ENCODE measurements around the gene PUM1.
"Not testable (repeated sequence)": the region's sequence is repeated elsewhere in the genome, so short reads cannot be mapped to it uniquely, and the experiment has no call there.

The PUM1 gene

GRCh38 chr1:31054349-31054748, 11.2 kb downstream of the PUM1 start:
- H3K9me2 ChIP-seq (replicated peaks; ENCODE audit: control insufficient read depth, low read length): no peaks in the 10 kb centered on the region
- no peak overlapping the region for H3K27ac ChIP-seq (ENCODE audit: low read depth, low read length)
- peaks cover 75% of the 10 kb centered on the region for H3K36me3 ChIP-seq (ENCODE audit: control insufficient read depth, low read length)
- peaks cover 100% of the 10 kb centered on the region for H3K79me2 ChIP-seq (ENCODE audit: control insufficient read depth, low read length)
- no peak for TF ChIP-seq CTCF (IDR thresholded peaks at IDR 0.05; ENCODE audit: low read depth, low read length, poor library complexity, severe bottlenecking)
- no peak for TF ChIP-seq EZH2phosphoT487 (IDR thresholded peaks at IDR 0.05; ENCODE audit: borderline replicate concordance, low read length)
- no peaks in the 10 kb centered on the region for H3K9me3 ChIP-seq (ENCODE audit: control insufficient read depth, insufficient read depth, low read length)
- no peak overlapping the region for H3K4me2 ChIP-seq (ENCODE audit: low read length)
- H3K4me1 ChIP-seq (ENCODE audit: control insufficient read depth, low read length): peaks cover 35% of the 10 kb centered on the region
- H3F3A ChIP-seq (ENCODE audit: control insufficient read depth, insufficient read depth): peaks cover 8% of the 10 kb centered on the region
- H3K4me3 ChIP-seq (ENCODE audit: low read length): no peak overlapping the region
- H3K27me3 ChIP-seq (ENCODE audit: control insufficient read depth, low read length): no peaks in the 10 kb centered on the region
- H4K20me1 ChIP-seq (ENCODE audit: control insufficient read depth, insufficient read depth, low read depth, low read length): peaks cover 32% of the 10 kb centered on the region

GRCh38 chr1:31052613-31053012, 12.9 kb downstream of the PUM1 start:
- Histone ChIP-seq H3K79me2 (ENCODE audit: control insufficient read depth, low read length) (peaks cover 100% of the 10 kb centered on the region), H4K20me1 (ENCODE audit: control insufficient read depth, insufficient read depth, low read depth, low read length) (peaks cover 27% of the 10 kb centered on the region), H3K4me1 (ENCODE audit: control insufficient read depth, low read length) (peaks cover 33% of the 10 kb centered on the region), H3K36me3 (ENCODE audit: control insufficient read depth, low read length) (peaks cover 66% of the 10 kb centered on the region)
- H3K9me2 ChIP-seq (replicated peaks; ENCODE audit: control insufficient read depth, low read length); H3K4me3 ChIP-seq (ENCODE audit: low read length); H3K27ac ChIP-seq (ENCODE audit: low read depth, low read length); H3K27me3 ChIP-seq (ENCODE audit: control insufficient read depth, low read length); H3K9me3 ChIP-seq (ENCODE audit: control insufficient read depth, insufficient read depth, low read length); H3F3A ChIP-seq (ENCODE audit: control insufficient read depth, insufficient read depth); H3K4me2 ChIP-seq (ENCODE audit: low read length): not testable (repeated sequence)

- Histone ChIP-seq H3K4me3 (ENCODE audit: low read length) (no peak overlapping the region), H3K4me2 (ENCODE audit: low read length) (no peak overlapping the region), H3K9me3 (ENCODE audit: control insufficient read depth, insufficient read depth, low read length) (no peaks in the 10 kb centered on the region), H3F3A (ENCODE audit: control insufficient read depth, insufficient read depth) (peaks cover 8% of the 10 kb centered on the region), H4K20me1 (ENCODE audit: control insufficient read depth, insufficient read depth, low read depth, low read length) (peaks cover 33% of the 10 kb centered on the region), H3K9me2 (replicated peaks; ENCODE audit: control insufficient read depth, low read length) (no peaks in the 10 kb centered on the region), H3K4me1 (ENCODE audit: control insufficient read depth, low read length) (peaks cover 42% of the 10 kb centered on the region), H3K27ac (ENCODE audit: low read depth, low read length) (no peak overlapping the region), H3K79me2 (ENCODE audit: control insufficient read depth, low read length) (peaks cover 100% of the 10 kb centered on the region), H3K27me3 (ENCODE audit: control insufficient read depth, low read length) (no peaks in the 10 kb centered on the region), H3K36me3 (ENCODE audit: control insufficient read depth, low read length) (peaks cover 68% of the 10 kb centered on the region)
- TF ChIP-seq EZH2phosphoT487 (IDR thresholded peaks at IDR 0.05; ENCODE audit: borderline replicate concordance, low read length) (no peak), CTCF (IDR thresholded peaks at IDR 0.05; ENCODE audit: low read depth, low read length, poor library complexity, severe bottlenecking) (no peak)
Observed at GRCh38 chr1:31051611-31052010, 13.9 kb downstream of the PUM1 start.

- not testable (repeated sequence) for H3K4me3 ChIP-seq (ENCODE audit: low read length); H3K9me3 ChIP-seq (ENCODE audit: control insufficient read depth, insufficient read depth, low read length); H3K9me2 ChIP-seq (replicated peaks; ENCODE audit: control insufficient read depth, low read length); H3K4me2 ChIP-seq (ENCODE audit: low read length); H3K27me3 ChIP-seq (ENCODE audit: control insufficient read depth, low read length); H3K27ac ChIP-seq (ENCODE audit: low read depth, low read length)
- Histone ChIP-seq H3K79me2 (ENCODE audit: control insufficient read depth, low read length) (peaks cover 100% of the 10 kb centered on the region), H3F3A (ENCODE audit: control insufficient read depth, insufficient read depth) (peaks cover 10% of the 10 kb centered on the region), H4K20me1 (ENCODE audit: control insufficient read depth, insufficient read depth, low read depth, low read length) (peaks cover 30% of the 10 kb centered on the region), H3K4me1 (ENCODE audit: control insufficient read depth, low read length) (peaks cover 53% of the 10 kb centered on the region), H3K36me3 (ENCODE audit: control insufficient read depth, low read length) (peaks cover 67% of the 10 kb centered on the region)
Observed at GRCh38 chr1:31047507-31047906, 18.0 kb downstream of the PUM1 start.
